ENCODE results near the gene CCDC201. TPM values are rescaled to one million over a fixed set of nuclear protein-coding genes. Genes with fewer than 3 reads are reported as not detected.

CCDC201 gene
- total and polyA plus RNA-seq, 2 experiments from 2014 or later: not detected

DNA sequence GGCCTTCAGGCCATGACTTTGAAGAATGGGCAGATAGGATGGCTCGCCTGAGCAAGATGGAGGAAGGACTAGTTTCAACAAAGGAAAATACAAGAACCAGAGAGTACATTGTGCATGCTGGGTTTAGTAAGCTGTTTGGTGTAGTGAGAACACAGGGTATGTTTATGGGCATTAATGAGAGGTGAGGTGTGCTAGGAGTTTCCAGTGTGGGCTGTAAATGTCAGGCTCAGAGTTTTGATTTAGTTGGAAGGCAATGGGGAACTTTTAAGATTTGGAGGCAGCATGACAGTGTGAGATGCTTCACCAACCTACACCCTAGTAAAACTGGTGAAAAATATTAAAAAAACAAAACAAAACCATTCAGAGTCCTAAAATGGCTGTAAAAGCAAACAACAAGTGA, 28.7 kb upstream of the CCDC201 start:
- TF ChIP-seq, protein P1, sequence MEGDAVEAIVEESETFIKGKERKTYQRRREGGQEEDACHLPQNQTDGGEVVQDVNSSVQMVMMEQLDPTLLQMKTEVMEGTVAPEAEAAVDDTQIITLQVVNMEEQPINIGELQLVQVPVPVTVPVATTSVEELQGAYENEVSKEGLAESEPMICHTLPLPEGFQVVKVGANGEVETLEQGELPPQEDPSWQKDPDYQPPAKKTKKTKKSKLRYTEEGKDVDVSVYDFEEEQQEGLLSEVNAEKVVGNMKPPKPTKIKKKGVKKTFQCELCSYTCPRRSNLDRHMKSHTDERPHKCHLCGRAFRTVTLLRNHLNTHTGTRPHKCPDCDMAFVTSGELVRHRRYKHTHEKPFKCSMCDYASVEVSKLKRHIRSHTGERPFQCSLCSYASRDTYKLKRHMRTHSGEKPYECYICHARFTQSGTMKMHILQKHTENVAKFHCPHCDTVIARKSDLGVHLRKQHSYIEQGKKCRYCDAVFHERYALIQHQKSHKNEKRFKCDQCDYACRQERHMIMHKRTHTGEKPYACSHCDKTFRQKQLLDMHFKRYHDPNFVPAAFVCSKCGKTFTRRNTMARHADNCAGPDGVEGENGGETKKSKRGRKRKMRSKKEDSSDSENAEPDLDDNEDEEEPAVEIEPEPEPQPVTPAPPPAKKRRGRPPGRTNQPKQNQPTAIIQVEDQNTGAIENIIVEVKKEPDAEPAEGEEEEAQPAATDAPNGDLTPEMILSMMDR (IDR thresholded peaks at IDR 0.05; ENCODE audit: low read depth, low read length): no peak
- H3K36me3 ChIP-seq: no peaks in the 10 kb centered on the region
- no peak for DNase-seq (ENCODE audit: low read depth in 1 of 2, low spot score in 1 of 2)

DNA sequence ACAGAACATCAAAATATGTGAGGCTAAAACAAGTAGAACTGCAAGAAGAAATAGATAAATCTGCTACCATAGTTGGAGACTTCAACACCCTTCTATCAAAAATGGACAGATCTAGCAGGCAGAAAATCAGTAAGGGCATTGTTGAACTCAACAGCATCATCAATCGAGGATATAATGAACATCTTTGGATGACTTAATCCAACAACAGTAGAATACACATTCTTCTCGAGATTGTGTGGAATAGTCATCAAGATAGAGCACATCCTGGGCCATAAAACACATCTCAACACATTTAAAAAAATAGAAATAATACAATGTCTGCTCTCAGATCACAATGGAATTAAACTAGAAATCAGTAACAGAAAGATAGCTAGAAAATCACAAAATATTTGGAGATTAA, 25.3 kb upstream of the CCDC201 start:
- H3K9me3 ChIP-seq (ENCODE audit: low read depth): no peaks in the 10 kb centered on the region

More for the DNA sequence above, 28.7 kb upstream of the CCDC201 start:
- no peaks in the 10 kb centered on the region for H3K4me1 ChIP-seq (ENCODE audit: low read depth)
- H3K9me3 ChIP-seq (ENCODE audit: low read depth): no peaks in the 10 kb centered on the region
- no peak overlapping the region for H3K27ac ChIP-seq
- H3K4me3 ChIP-seq: no peak overlapping the region
- peaks cover 9% of the 10 kb centered on the region for H3K27me3 ChIP-seq

DNA sequence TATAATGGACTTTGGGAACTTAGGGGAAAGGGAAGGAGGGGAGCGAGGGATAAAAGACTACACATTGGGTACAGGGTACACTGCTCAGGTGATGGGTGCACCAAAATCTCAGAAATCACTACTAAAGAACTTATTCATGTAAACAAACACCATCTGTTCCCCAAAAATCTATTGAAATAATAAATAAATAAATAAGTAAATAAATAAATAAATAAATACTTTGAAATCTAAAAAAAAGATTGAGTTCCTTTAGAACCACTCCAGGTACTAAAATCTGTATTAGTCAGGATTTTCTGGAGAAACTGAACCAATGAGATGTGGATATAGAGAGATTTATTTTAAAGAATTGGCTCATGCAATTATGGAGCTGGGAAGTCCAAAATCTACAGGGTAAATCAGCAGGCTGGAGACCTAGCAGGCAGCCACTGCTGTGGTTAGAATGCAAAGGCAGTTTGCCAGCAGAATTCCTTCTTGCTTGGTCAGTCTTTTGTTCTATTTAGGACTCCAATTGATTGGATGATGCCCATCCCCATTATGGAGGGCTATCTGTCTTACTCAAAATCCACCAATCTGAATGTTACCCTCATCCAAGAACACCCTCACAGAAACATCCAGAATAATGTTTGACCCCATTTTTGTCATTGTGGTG, 24.3 kb upstream of the CCDC201 start:
- peaks cover 49% of the 10 kb centered on the region for H3K27me3 ChIP-seq
- H3K4me1 ChIP-seq (ENCODE audit: low read depth): no peaks in the 10 kb centered on the region
- DNase-seq (ENCODE audit: low read depth in 1 of 2, low spot score in 1 of 2): peak in 1 of 2 donors; percentile 86
- no peaks in the 10 kb centered on the region for H3K36me3 ChIP-seq
- H3K4me3 ChIP-seq: no peak overlapping the region
- TF ChIP-seq, protein P1 (IDR thresholded peaks at IDR 0.05; ENCODE audit: low read depth, low read length): no peak
- H3K9me3 ChIP-seq (ENCODE audit: low read depth): no peaks in the 10 kb centered on the region
- H3K27ac ChIP-seq: no peak overlapping the region

More for the DNA sequence above, 25.3 kb upstream of the CCDC201 start:
- TF ChIP-seq, protein P1 (IDR thresholded peaks at IDR 0.05; ENCODE audit: low read depth, low read length): no peak
- H3K4me1 ChIP-seq (ENCODE audit: low read depth): no peaks in the 10 kb centered on the region
- no peak overlapping the region for H3K27ac ChIP-seq
- H3K36me3 ChIP-seq: no peaks in the 10 kb centered on the region
- H3K27me3 ChIP-seq: peaks cover 40% of the 10 kb centered on the region
- no peak overlapping the region for H3K4me3 ChIP-seq
- no peak for DNase-seq (ENCODE audit: low read depth in 1 of 2, low spot score in 1 of 2)

DNA sequence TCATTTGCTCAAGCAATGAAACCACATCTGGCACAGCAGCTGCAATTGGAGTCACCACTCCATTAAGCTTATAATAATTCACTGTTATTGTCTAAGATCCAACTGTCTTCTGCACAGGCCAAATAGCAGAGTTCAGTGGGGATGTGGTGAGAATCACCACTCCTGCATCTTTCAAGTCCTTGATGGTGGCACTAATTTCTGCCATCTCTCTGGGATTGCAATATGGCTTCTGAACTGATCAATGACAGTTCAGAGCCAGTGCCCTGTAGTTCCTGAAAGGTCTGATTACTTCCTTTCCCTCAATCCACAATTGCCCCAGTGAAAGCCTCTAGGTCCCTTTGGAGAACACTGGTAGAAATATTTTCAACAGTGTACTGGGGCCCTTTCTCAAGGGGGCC, 21.8 kb upstream of the CCDC201 start:
- H3K4me3 ChIP-seq: no peak overlapping the region
- TF ChIP-seq, protein P1 (IDR thresholded peaks at IDR 0.05; ENCODE audit: low read depth, low read length): no peak
- no peaks in the 10 kb centered on the region for H3K9me3 ChIP-seq (ENCODE audit: low read depth)
- no peak overlapping the region for H3K27ac ChIP-seq
- H3K4me1 ChIP-seq (ENCODE audit: low read depth): no peaks in the 10 kb centered on the region
- H3K36me3 ChIP-seq: no peaks in the 10 kb centered on the region
- peaks cover 67% of the 10 kb centered on the region for H3K27me3 ChIP-seq
- DNase-seq (ENCODE audit: low read depth in 1 of 2, low spot score in 1 of 2): no peak

DNA sequence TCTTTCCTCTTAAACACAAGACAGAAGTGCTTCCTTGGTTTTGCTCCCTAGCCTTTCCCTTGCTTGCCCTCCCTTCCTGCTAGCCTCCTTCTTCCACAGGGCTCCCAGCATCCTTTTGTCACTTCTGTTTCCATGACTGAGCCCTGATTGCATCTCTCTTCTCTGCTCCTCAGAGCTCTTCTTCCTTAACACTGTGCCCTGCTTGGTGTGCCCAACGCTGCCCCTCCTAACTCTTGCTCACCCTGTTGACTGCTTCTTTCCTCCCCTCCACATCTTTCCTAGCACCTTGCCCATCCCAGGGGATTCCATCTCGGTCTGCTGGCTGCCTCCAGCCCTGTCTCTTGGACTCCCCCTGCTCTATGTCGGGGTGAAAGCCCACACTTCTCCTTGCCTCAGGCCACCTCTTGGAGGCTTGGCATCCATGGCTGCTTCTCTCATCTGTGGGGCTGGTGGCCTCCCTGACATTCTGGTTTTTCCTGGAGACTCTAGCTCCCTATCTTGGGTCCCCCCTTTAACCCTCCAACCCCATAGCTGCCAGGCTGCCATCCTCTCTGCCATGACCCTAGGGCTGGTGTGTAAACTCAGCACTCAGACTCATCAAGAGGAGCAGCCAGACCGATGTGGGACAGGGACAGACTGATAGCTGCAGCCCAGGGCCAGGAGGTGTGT, 21.2 kb upstream of the CCDC201 start:
- TF ChIP-seq, protein P1 (IDR thresholded peaks at IDR 0.05; ENCODE audit: low read depth, low read length): no peak
- H3K4me3 ChIP-seq: no peak overlapping the region
- H3K27ac ChIP-seq: no peak overlapping the region
- H3K4me1 ChIP-seq (ENCODE audit: low read depth): no peaks in the 10 kb centered on the region
- no peaks in the 10 kb centered on the region for H3K9me3 ChIP-seq (ENCODE audit: low read depth)
- no peak for DNase-seq (ENCODE audit: low read depth in 1 of 2, low spot score in 1 of 2)
- H3K27me3 ChIP-seq: peaks cover 72% of the 10 kb centered on the region
- no peaks in the 10 kb centered on the region for H3K36me3 ChIP-seq

All from cardiac muscle cell (in vitro differentiated cells and primary cell).